GM18507 (cell line): Measurements from ENCODE around the gene GOLGA8S.
"Not testable (repeated sequence)": the region's sequence is repeated elsewhere in the genome, so short reads cannot be mapped to it uniquely, and the experiment has no call there.

Experiments
- DNase-seq: peaks from one replicate; pipeline ENCODE4 v3.0.0; 2011; ENCODE audit warnings: low read depth; ENCODE audit not compliant: insufficient read length; ENCODE audit errors: extremely low spot score
- FAIRE-seq: peaks from 2 replicates; lab custom pipeline; 2011; peaks lifted over from hg19 to GRCh38; lab: Jason Lieb, UNC

The GOLGA8S gene

GRCh38 chr15:23354448-23354847 is at the start of gene GOLGA8S:
Gene GOLGA8S, plus strand, starts transcription at chr15:23354748. Its CDS starts 62 bp downstream, at chr15:23354810.
- not testable (repeated sequence) for DNase-seq, FAIRE-seq

DNA sequence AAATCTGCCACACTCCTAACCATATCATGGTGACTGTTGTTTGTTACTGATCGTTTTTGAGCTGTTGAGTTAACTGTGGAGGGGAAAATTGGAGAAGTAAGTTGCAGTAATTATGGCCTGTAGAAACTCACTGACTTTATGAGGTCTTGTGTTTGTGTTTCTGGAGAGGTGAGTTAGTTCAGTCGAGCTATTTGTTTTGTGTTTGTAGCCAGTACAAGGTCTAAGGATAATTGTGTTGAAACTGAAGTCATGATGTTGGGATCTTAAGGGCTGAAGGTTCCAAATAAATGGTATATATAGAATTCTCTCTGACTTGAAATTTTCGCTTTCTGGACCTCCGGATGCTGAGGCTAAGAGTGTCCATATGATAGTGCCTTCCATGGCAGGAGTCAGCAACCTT is 49.7 kb upstream of the GOLGA8S start:
- FAIRE-seq, DNase-seq: not testable (repeated sequence)

- FAIRE-seq, result not testable (repeated sequence)
These were observed 48.6 kb upstream of the GOLGA8S start for GRCh38 chr15:23305921-23306320.

GRCh38 chr15:23311233-23311632 is 43.3 kb upstream of the GOLGA8S start:
- FAIRE-seq, DNase-seq: not testable (repeated sequence)

More at GRCh38 chr15:23305921-23306320, 48.6 kb upstream of the GOLGA8S start:
- DNase-seq, result not testable (repeated sequence)

DNA sequence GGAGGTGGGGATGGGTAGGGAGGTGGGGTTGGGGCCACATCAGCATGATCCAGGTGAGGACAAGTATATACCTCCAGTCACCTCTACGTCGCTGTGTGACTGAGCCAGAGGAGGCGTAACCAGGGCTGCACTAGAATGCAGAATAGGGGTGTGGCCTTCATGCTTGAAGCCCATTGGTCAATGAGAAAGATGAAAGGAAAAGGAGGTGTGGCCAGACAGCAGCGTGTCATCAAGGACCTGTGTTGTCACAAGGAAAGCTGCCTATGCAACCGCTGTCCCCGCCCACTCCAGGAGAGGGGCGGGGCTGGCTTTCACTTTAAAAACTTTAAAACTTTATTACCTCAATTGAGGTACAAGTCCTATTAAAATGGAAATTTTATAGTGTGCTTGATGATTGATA is 20.5 kb upstream of the GOLGA8S start, which contains the start of gene GOLGA6L26:
Gene GOLGA6L26 (minus strand): TSS at position 101 of the 400 bp plus-strand sequence. CDS start 61 bp downstream, at position 40.
- FAIRE-seq, DNase-seq: not testable (repeated sequence)

GRCh38 chr15:23362622-23363021 is 8.1 kb downstream of the GOLGA8S start:
- not testable (repeated sequence) for FAIRE-seq, DNase-seq

DNA sequence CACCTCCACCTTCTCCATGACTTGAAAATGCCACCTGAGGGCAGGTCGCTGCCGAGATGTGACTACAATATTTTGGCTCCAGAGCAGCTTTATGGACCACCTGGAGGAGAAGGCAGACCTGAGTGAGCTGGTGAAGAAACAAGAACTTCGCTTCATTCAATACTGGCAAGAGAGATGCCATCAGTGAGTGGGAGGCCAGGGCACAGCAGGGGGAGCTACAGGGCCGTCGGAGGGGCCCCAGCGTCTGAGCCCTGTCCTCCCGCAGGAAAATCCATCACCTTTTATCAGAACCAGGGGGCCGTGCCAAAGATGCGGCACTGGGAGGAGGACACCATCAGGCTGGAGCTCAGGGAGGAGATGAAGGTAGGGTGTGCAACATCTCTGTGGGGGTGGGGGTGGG is 9.7 kb downstream of the GOLGA8S start:
- FAIRE-seq, result not testable (repeated sequence)

DNA sequence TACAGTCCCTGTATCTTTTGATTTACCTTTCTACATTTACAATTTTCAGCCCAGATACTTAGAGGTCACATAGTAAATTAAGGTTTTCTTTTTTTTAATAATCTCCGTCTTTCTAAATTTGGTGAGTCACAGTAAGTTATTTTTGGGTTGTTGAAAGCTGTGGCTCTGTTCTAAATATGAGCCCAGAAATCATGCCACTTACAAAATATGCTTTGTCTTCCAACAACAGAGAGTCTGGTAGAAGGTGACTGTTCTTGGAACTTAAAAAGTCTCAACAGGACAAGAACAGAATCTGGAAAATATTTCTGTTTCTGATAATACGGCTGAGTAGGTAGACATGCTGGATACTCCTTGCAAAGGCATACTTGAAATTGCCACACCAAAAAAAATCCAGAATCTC is 16.0 kb downstream of the GOLGA8S start:
- FAIRE-seq, result no peak

More for the DNA sequence above, 9.7 kb downstream of the GOLGA8S start:
- DNase-seq, result not testable (repeated sequence)

DNA sequence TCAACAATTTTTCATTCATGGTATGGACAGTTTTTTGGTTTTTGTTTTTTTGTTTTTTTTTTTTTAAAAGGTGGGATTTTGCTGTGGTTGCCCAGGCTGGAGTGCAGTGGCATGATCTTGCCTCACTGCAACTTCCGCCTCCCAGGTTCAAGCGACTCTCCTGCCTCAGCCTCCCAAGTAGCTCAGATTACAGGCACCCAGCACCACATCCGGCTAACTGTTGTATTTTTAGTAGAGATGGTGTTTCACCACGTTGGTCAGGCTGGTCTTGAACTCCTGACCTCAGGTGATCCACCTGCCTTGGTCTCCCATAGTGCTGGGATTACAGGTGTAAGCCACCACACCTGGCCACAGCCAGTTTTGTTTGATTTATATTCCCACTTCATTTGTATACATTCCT is 16.6 kb downstream of the GOLGA8S start:
- not testable (repeated sequence) for DNase-seq, FAIRE-seq

More for the DNA sequence above, 16.0 kb downstream of the GOLGA8S start:
- DNase-seq, result no peak

DNA sequence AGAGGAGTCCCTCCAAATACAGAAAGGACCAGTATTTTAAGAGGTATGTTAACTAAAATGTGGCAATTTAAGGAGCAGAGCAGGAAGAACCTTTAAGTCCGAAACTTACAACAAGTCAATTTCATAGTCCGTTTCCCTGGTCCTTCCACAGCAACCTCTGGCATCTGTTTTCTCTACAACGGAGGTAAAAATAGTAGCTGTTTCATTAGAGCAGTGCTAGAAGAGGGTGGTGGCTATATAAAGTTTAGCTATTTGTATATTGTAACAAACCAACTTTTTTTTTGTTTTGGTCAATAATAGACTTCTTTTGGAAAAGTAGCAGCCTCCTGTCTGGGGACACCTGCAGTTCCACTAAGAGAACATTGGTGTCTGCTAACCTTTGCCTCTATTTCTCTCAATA is 17.3 kb downstream of the GOLGA8S start:
- not testable (repeated sequence) for FAIRE-seq, DNase-seq

DNA sequence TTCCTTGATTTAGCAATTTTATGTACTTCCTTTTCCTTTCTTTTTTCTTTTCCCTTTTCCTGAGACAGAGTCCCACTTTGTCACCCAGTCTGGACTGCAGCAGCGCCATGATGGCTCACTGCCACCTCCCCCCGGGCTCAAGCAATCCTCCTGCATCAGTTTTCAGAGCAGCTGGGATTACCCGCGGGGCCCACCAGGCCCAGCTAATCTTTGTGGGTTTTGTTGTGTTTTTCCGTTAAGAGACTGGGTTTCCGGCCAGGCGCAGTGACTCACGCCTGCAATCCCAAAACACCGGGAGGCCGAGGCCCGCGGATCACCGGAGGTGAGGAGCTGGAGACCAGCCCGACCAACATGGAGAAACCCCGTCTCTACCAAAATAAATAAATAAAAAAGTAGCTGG is 17.7 kb downstream of the GOLGA8S start:
- FAIRE-seq (no peak), DNase-seq (no peak)

DNA sequence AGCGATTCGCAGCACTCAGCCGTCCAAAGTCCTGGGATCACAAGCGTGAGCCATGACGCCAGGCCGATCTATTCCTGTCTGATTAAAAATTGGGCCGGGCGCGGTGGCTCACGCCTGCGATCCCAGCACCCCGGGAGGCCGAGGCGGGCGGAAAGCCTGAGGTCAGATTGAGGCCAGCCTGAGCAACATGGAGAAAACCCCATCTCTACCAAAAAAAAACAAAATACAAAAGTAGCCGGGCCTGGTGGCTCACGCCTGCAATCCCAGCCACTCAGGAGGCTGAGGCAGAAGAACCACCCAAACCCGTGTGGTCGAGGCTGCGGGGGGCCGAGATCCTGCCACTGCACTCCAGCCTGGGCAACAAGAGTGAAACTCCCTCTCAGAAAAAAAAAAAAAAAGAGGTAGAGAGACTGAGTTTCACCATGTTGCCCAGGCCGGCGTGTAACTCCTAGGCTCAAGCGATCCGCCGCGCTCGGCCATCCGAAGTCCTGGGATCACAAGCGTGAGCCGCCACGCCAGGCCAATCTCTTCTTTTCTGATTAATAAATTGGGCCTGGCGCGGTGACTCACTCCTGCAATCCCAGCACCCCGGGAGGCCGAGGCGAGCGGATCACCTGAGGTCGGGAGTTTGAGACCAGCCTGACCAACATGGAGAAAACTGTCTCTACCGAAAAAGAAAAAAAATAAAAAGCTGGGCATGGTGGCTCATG is 18.5 kb downstream of the GOLGA8S start:
- DNase-seq, FAIRE-seq: not testable (repeated sequence)

- not testable (repeated sequence) for FAIRE-seq, DNase-seq
These were observed 19.7 kb downstream of the GOLGA8S start for GRCh38 chr15:23374226-23374625.

DNA sequence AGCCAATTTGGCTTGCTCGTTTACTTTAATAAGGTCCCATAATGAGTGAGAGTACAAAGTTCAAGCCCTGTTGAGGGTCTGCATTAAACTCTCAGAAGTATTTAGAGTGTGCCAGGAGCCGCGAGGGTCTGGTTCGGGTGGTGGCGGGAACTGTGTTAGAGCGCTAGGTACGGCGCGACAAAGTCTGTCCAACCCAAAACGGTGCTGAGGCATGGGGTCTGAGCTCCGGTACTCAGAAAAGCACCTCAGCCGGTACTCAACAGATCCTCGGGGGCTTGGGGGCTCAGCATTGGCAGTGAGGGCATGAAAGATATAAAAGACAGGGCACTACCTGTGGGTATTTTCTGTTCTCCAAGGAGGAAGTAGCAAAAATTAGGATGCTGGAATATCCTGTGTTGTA is 24.4 kb downstream of the GOLGA8S start:
- not testable (repeated sequence) for FAIRE-seq, DNase-seq

DNA sequence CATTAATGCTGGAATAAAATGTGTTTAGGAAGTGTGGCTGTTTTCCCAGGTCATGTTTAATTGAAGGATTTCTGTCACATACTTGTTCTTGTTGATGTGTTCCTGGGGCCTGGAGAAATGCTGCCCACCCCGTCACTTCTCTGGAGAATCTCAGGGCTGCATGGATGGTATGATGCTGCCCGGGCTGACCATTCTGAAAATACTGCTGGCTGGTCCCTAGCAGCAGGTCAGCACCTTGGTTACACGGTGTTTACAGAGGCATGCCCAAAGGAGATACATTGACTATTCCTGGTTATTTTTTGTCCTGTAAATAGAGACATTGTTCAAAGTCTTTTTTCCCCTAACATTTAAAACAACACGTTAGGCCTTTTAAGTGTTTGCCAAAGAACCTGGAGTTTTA is 26.2 kb downstream of the GOLGA8S start:
- DNase-seq, FAIRE-seq: not testable (repeated sequence)

GRCh38 chr15:23381192-23381591 is 26.6 kb downstream of the GOLGA8S start:
- not testable (repeated sequence) for FAIRE-seq, DNase-seq

- no peak for FAIRE-seq
- no peak for DNase-seq
These were observed 29.8 kb downstream of the GOLGA8S start for GRCh38 chr15:23384371-23384770.

GRCh38 chr15:23385886-23386430 is 31.4 kb downstream of the GOLGA8S start:
- DNase-seq, result no peak
- FAIRE-seq, result no peak

- DNase-seq (no peak), FAIRE-seq (no peak)
These were observed 33.2 kb downstream of the GOLGA8S start for GRCh38 chr15:23387621-23388190.

- no peak for DNase-seq
- FAIRE-seq, result no peak
These were observed 40.6 kb downstream of the GOLGA8S start for GRCh38 chr15:23395030-23395692.
